H9 (cell line): ENCODE measurements around the gene TMEM86A. TPM values are rescaled to one million over a fixed set of nuclear protein-coding genes. Genes with fewer than 3 reads are reported as not detected.
A peak's percentile ranks its signal among the peaks of the same experiment; 100 is the strongest.

ENCODE experiments used
- DNase-seq: peaks from one replicate; pipeline ENCODE4 v3.0.0-alpha.2; 2017
- H2AFZ ChIP-seq: one replicate; pipeline ENCODE4 v1.6.1; 2013; ENCODE audit warnings: mild to moderate bottlenecking, low read length, control low read depth, moderate library complexity
- H2AK5ac ChIP-seq: 2 replicates; pipeline ENCODE4 v1.6.1; 2013; ENCODE audit warnings: low read length, control low read depth, mixed read lengths; ENCODE audit not compliant: insufficient read length
- H2BK120ac ChIP-seq: one replicate; pipeline ENCODE4 v1.6.1; 2013; ENCODE audit warnings: low read depth, mild to moderate bottlenecking, low read length, control low read depth, inconsistent platforms; ENCODE audit not compliant: poor library complexity, severe bottlenecking
- H2BK12ac ChIP-seq: 2 replicates; pipeline ENCODE4 v1.6.1; 2013; ENCODE audit warnings: low read length, control low read depth, mixed read lengths, low read depth; ENCODE audit not compliant: insufficient read length
- H2BK15ac ChIP-seq: 2 replicates; pipeline ENCODE4 v1.6.1; 2013; ENCODE audit warnings: low read depth, low read length, control low read depth
- H2BK20ac ChIP-seq: one replicate; pipeline ENCODE4 v1.6.1; 2013; ENCODE audit warnings: low read depth, mild to moderate bottlenecking, low read length, control low read depth, inconsistent platforms; ENCODE audit not compliant: poor library complexity, severe bottlenecking
- H2BK5ac ChIP-seq: 2 replicates; pipeline ENCODE4 v1.6.1; 2013; ENCODE audit warnings: low read length, control low read depth, mixed read lengths; ENCODE audit not compliant: insufficient read length
- H3K14ac ChIP-seq: 2 replicates; pipeline ENCODE4 v1.6.1; 2013; ENCODE audit warnings: low read length, control low read depth; ENCODE audit not compliant: insufficient read depth
- H3K18ac ChIP-seq: 2 replicates; pipeline ENCODE4 v1.6.1; 2013; ENCODE audit warnings: low read depth, mild to moderate bottlenecking, mixed read lengths, low read length, control low read depth; ENCODE audit not compliant: insufficient read length
- H3K23ac ChIP-seq: 2 replicates; pipeline ENCODE4 v1.6.1; 2013; ENCODE audit warnings: low read length, control low read depth, mixed read lengths, low read depth; ENCODE audit not compliant: insufficient read length
- H3K23me2 ChIP-seq: 2 replicates; pipeline ENCODE4 v1.6.1; 2013; ENCODE audit warnings: low read depth, mild to moderate bottlenecking, mixed read lengths, low read length, control low read depth; ENCODE audit not compliant: insufficient read length, poor library complexity, severe bottlenecking
- H3K27ac ChIP-seq: 2 replicates; pipeline ENCODE4 v1.5.1; 2013; ENCODE audit warnings: low read length, control low read depth, mixed read lengths, low read depth; ENCODE audit not compliant: insufficient read length
- H3K27me3 ChIP-seq: 2 replicates; pipeline ENCODE4 v1.6.1; 2013; ENCODE audit warnings: low read length, control low read depth, inconsistent platforms; ENCODE audit not compliant: insufficient read depth
- H3K4ac ChIP-seq: 2 replicates; pipeline ENCODE4 v1.6.1; 2013; ENCODE audit warnings: low read depth, mild to moderate bottlenecking, control low read depth, inconsistent platforms, low read length, moderate library complexity
- H3K4me1 ChIP-seq: 2 replicates; pipeline ENCODE4 v1.6.1; 2013; ENCODE audit warnings: low read length, control low read depth, inconsistent platforms; ENCODE audit not compliant: insufficient read depth
- H3K4me2 ChIP-seq: 2 replicates; pipeline ENCODE4 v1.6.1; 2013; ENCODE audit warnings: low read length, control low read depth, mixed read lengths; ENCODE audit not compliant: insufficient read length, insufficient read depth
- H3K56ac ChIP-seq: 2 replicates; pipeline ENCODE4 v1.6.1; 2013; ENCODE audit warnings: low read depth, mild to moderate bottlenecking, mixed read lengths, low read length, control low read depth; ENCODE audit not compliant: insufficient read length
- H3K79me1 ChIP-seq: 2 replicates; pipeline ENCODE4 v1.6.1; 2013; ENCODE audit warnings: low read depth, mild to moderate bottlenecking, moderate library complexity, low read length, control low read depth, inconsistent platforms; ENCODE audit not compliant: insufficient read depth, poor library complexity, severe bottlenecking
- H3K79me2 ChIP-seq: 2 replicates; pipeline ENCODE4 v1.6.1; 2013; ENCODE audit warnings: low read length, control low read depth, inconsistent platforms; ENCODE audit not compliant: insufficient read depth
- H3K9ac ChIP-seq: 2 replicates; pipeline ENCODE4 v1.6.1; 2013; ENCODE audit warnings: low read length, control low read depth, mixed read lengths; ENCODE audit not compliant: insufficient read length; ENCODE audit errors: extremely low read depth
- H3K9me3 ChIP-seq: one replicate; pipeline ENCODE4 v1.6.1; 2013; ENCODE audit warnings: low read depth, low read length, inconsistent platforms; ENCODE audit not compliant: control insufficient read depth
- H3T11ph ChIP-seq: one replicate; pipeline ENCODE4 v1.6.1; 2013; ENCODE audit warnings: mild to moderate bottlenecking, low read length, control low read depth, inconsistent platforms
- H4K20me1 ChIP-seq: one replicate; pipeline ENCODE4 v1.6.1; 2013; ENCODE audit not compliant: control insufficient read depth, insufficient read length, insufficient read depth
- H4K5ac ChIP-seq: 2 replicates; pipeline ENCODE4 v1.6.1; 2013; ENCODE audit warnings: low read depth, mild to moderate bottlenecking, mixed read lengths, low read length, control low read depth; ENCODE audit not compliant: insufficient read length
- H4K8ac ChIP-seq: replicated peaks from 2 replicates; pipeline ENCODE4 v1.6.1; 2013; ENCODE audit warnings: low read length, control low read depth, mixed read lengths, low read depth; ENCODE audit not compliant: insufficient read length
- H4K91ac ChIP-seq: 2 replicates; pipeline ENCODE4 v1.6.1; 2013; ENCODE audit warnings: low read depth, mild to moderate bottlenecking, moderate library complexity, mixed read lengths, low read length, control low read depth; ENCODE audit not compliant: insufficient read length
- H3K27ac Mint-ChIP-seq, 3 experiments: 2 replicates in 2 of 3; 3 replicates in 1 of 3; pipeline ENCODE4 v1.8.0; 2020 to 2021; ENCODE audit warnings: mixed read lengths in 3 of 3, mild to moderate bottlenecking in 1 of 3, moderate library complexity in 1 of 3
- H3K27me3 Mint-ChIP-seq: 2 replicates; pipeline ENCODE4 v1.8.0; 2021; ENCODE audit warnings: low read depth, mild to moderate bottlenecking, moderate library complexity, mixed read lengths
- H3K36me3 Mint-ChIP-seq, 3 experiments: 2 replicates in 2 of 3; 3 replicates in 1 of 3; pipeline ENCODE4 v1.8.0; 2020 to 2021; ENCODE audit warnings: low read depth in 3 of 3, mixed read lengths in 3 of 3; ENCODE audit not compliant: insufficient read depth in 1 of 3
- H3K4me1 Mint-ChIP-seq, 2 experiments: 2 replicates each; pipeline ENCODE4 v1.8.0; 2020; ENCODE audit warnings: mixed read lengths in 2 of 2
- H3K4me3 Mint-ChIP-seq, 2 experiments: 2 replicates in 1 of 2; 3 replicates in 1 of 2; pipeline ENCODE4 v1.8.0; 2020 to 2021; ENCODE audit warnings: mild to moderate bottlenecking in 2 of 2, mixed read lengths in 2 of 2, moderate library complexity in 1 of 2
- H3K9me3 Mint-ChIP-seq, 2 experiments: 2 replicates in 1 of 2; 3 replicates in 1 of 2; pipeline ENCODE4 v1.8.0; 2020; ENCODE audit warnings: mild to moderate bottlenecking in 2 of 2, mixed read lengths in 2 of 2, moderate library complexity in 1 of 2
- CTCF ChIP-seq: fragments of 200-600 bp; sonication (generic); conservative IDR thresholded peaks from 3 replicates; pipeline ENCODE4 v1.8.0; 2021; ENCODE audit warnings: antibody characterized with exemption, mild to moderate bottlenecking
- WGBS: extraction: QIAGEN DNeasy Blood & Tissue Kit; methylation state at CpG from one replicate; pipeline ENCODE4 v1.1.7; 2013; ENCODE audit warnings: missing lambda C conversion rate, low lambda C conversion rate, mixed read lengths; ENCODE audit not compliant: insufficient read length; ENCODE audit errors: extremely low coverage; 5-methylcytosine and 5-hydroxymethylcytosine counted together
- total RNA-seq: library from RNA; stranded (reverse); gene quantifications from 2 replicates; pipeline ENCODE4 v1.2.1, GENCODE V29; 2021

Gene TMEM86A
- total RNA-seq, 1 experiment from 2014 or later, result 2.3 TPM

GRCh38 chr11:18697576-18697975 is 1.0 kb upstream of the TMEM86A start:
- Histone ChIP-seq H3T11ph (no peak overlapping the region), H2AK5ac (no peak overlapping the region), H3K14ac (no peak overlapping the region), H2BK15ac (no peak overlapping the region), H3K79me2 (no peaks in the 10 kb centered on the region), H2BK12ac (no peak overlapping the region), H3K56ac (no peak overlapping the region), H3K27me3 (no peaks in the 10 kb centered on the region; the same call in 1 of the 2 replicates), H3K23ac (no peak overlapping the region), H2AFZ (no peak overlapping the region), H2BK120ac (no peak overlapping the region), H3K9me3 (no peaks in the 10 kb centered on the region), H3K4me1 (no peaks in the 10 kb centered on the region; the same call in 1 of the 2 replicates), H3K27ac (no peak overlapping the region), H3K4ac (no peak overlapping the region), H3K18ac (no peak overlapping the region), H3K9ac (no peak overlapping the region), H4K5ac (no peak overlapping the region), H2BK20ac (no peak overlapping the region), H3K4me2 (no peak overlapping the region), H4K91ac (no peak overlapping the region), H2BK5ac (no peak overlapping the region), H4K20me1 (no peaks in the 10 kb centered on the region), H3K23me2 (peaks cover 2% of the 10 kb centered on the region), H3K79me1 (no peaks in the 10 kb centered on the region), H4K8ac (no peak overlapping the region)
- WGBS, result no CpG with 5 or more reads among the region's 4 CpGs
- Mint-ChIP-seq H3K27ac (no peak overlapping the region), H3K4me3 (peak overlapping the region in 1 of 2 experiments; percentile 81; a peak in 2 of 5 replicates), H3K9me3 (no peaks in the 10 kb centered on the region), H3K36me3 (no peaks in the 10 kb centered on the region), H3K27me3 (peaks cover 43% of the 10 kb centered on the region), H3K4me1 (peaks cover 13 to 16% of the 10 kb centered on the region in 2 experiments)
- no peak for DNase-seq
- no peak for TF ChIP-seq CTCF
